ENCODE results near the gene NKAIN2. TPM values are rescaled to one million over a fixed set of nuclear protein-coding genes. Genes with fewer than 3 reads are reported as not detected.
"Not testable (repeated sequence)": the region's sequence is repeated elsewhere in the genome, so short reads cannot be mapped to it uniquely, and the experiment has no call there.

Gene NKAIN2
- polyA plus RNA-seq, 1 of the 3 experiments (the other 2 are of a cell fraction) = not detected

- H3K4me2 ChIP-seq; H3K9ac ChIP-seq; POLR2A ChIA-PET; DNase-seq; H3K79me2 ChIP-seq (ENCODE audit: insufficient read depth); H3K4me1 ChIP-seq (ENCODE audit: control insufficient read depth in 1 of 2, insufficient read depth in 2 of 2, low read depth in 1 of 2, low read length in 1 of 2); H3K36me3 ChIP-seq (replicated peaks in 1 of 2; ENCODE audit: control insufficient read depth in 1 of 2, insufficient read depth in 2 of 2, low read length in 1 of 2); H3K9me2 ChIP-seq; H3F3A ChIP-seq (replicated peaks; ENCODE audit: insufficient read depth); H3K27me3 ChIP-seq (ENCODE audit: insufficient read depth); H3K4me3 ChIP-seq (ENCODE audit: low read depth in 2 of 2, low read length in 1 of 2); H4K20me1 ChIP-seq (ENCODE audit: insufficient read depth); CTCF ChIA-PET; H3K9me3 ChIP-seq; H2AFZ ChIP-seq (ENCODE audit: low read depth); H3K27ac ChIP-seq (ENCODE audit: low read depth in 2 of 2, low read length in 1 of 2): not testable (repeated sequence)
- 7% methylated on average over 1 of the region's 1 CpG for WGBS (ENCODE audit: low lambda C conversion rate)
Observed at GRCh38 chr6:124022051-124022450, 218.4 kb downstream of the NKAIN2 start.

GRCh38 chr6:124022641-124023040 lies 219.0 kb downstream of the NKAIN2 start:
- no peak overlapping the region for H3K27ac ChIP-seq (ENCODE audit: low read depth in 2 of 2, low read length in 1 of 2)
- no peak overlapping the region for H2AFZ ChIP-seq (ENCODE audit: low read depth)
- WGBS (ENCODE audit: low lambda C conversion rate) = 0% methylated on average over 2 of the region's 2 CpGs
- H4K20me1 ChIP-seq (ENCODE audit: insufficient read depth) = no peaks in the 10 kb centered on the region
- no peaks in the 10 kb centered on the region for H3K27me3 ChIP-seq (ENCODE audit: insufficient read depth)
- POLR2A ChIA-PET = no interaction called here
- no peaks in the 10 kb centered on the region for H3K79me2 ChIP-seq (ENCODE audit: insufficient read depth)
- no peaks in the 10 kb centered on the region for H3K4me1 ChIP-seq (ENCODE audit: control insufficient read depth in 1 of 2, insufficient read depth in 2 of 2, low read depth in 1 of 2, low read length in 1 of 2)
- no peak overlapping the region for H3K4me2 ChIP-seq
- TF ChIP-seq REST (IDR thresholded peaks at IDR 0.05; ENCODE audit: low read depth, low read length) = no peak
- no peak for TF ChIP-seq GATA2 (CRISPR knock-in tag; IDR thresholded peaks at IDR 0.05)
- TF ChIP-seq FOXJ3 (CRISPR knock-in tag; IDR thresholded peaks at IDR 0.05) = no peak
- TF ChIP-seq RFX5 (IDR thresholded peaks at IDR 0.05; ENCODE audit: low read length) = no peak
- no peak for TF ChIP-seq YY1 (IDR thresholded peaks at IDR 0.05; ENCODE audit: low read depth)
- no peak for TF ChIP-seq TAF1 (IDR thresholded peaks at IDR 0.05; ENCODE audit: borderline replicate concordance, low read depth, low read length)
- TF ChIP-seq IRF3 (IDR thresholded peaks at IDR 0.05; ENCODE audit: low read depth, low read length) = no peak
- no peak for TF ChIP-seq NRF1 (IDR thresholded peaks at IDR 0.05; ENCODE audit: low read depth, low read length)
- no peak for TF ChIP-seq NFIC (IDR thresholded peaks at IDR 0.05; ENCODE audit: borderline replicate concordance)
- TF ChIP-seq TEAD4 (IDR thresholded peaks at IDR 0.05; ENCODE audit: borderline replicate concordance, insufficient read depth) = no peak
- TF ChIP-seq CTCF (IDR thresholded peaks at IDR 0.05) = no peak
- TF ChIP-seq USF2 (IDR thresholded peaks at IDR 0.05; ENCODE audit: borderline replicate concordance, low read depth, low read length) = no peak
- TF ChIP-seq MEF2A (IDR thresholded peaks at IDR 0.05; ENCODE audit: borderline replicate concordance, low read depth) = no peak
- TF ChIP-seq EZH2phosphoT487 (IDR thresholded peaks at IDR 0.05; ENCODE audit: borderline replicate concordance, low read depth) = no peak
- TF ChIP-seq MAX (IDR thresholded peaks at IDR 0.05; ENCODE audit: low read depth) = no peak
- no peak for TF ChIP-seq SMC3 (IDR thresholded peaks at IDR 0.05; ENCODE audit: low read depth, low read length)
- no peaks in the 10 kb centered on the region for H3K36me3 ChIP-seq (replicated peaks in 1 of 2; ENCODE audit: control insufficient read depth in 1 of 2, insufficient read depth in 2 of 2, low read length in 1 of 2)
- no peaks in the 10 kb centered on the region for H3K9me3 ChIP-seq
- H3K9me2 ChIP-seq = no peaks in the 10 kb centered on the region
- H3K4me3 ChIP-seq (ENCODE audit: low read depth in 2 of 2, low read length in 1 of 2) = no peak overlapping the region
- CTCF ChIA-PET = no interaction called here
- H3F3A ChIP-seq (replicated peaks; ENCODE audit: insufficient read depth) = no peaks in the 10 kb centered on the region
- DNase-seq = no peak
- H3K9ac ChIP-seq = no peak overlapping the region

Measured in SK-N-SH (cell line).